ENCODE results near the gene PLOD3. TPM values are rescaled to one million over a fixed set of nuclear protein-coding genes. Genes with fewer than 3 reads are reported as not detected.

Gene PLOD3
- total and polyA plus RNA-seq, 2 of the 8 experiments (the other 6 are each of a cell fraction or from before 2014, with no cell fraction given): 28.4 to 47.2 TPM

GRCh38 chr7:101200862-101201599 lies 16.4 kb downstream of the PLOD3 start, which contains the start of gene MOGAT3 (continued):
- no peak for TF ChIP-seq SUZ12 (IDR thresholded peaks at IDR 0.05; ENCODE audit: low read length)
